IMR-90 (cell line): ENCODE results near the gene NPW. TPM values are rescaled to one million over a fixed set of nuclear protein-coding genes. Genes with fewer than 3 reads are reported as not detected.

Experiments
- ATAC-seq: fragments of 200-7000 bp; cut with Tn5 transposase; 2 replicates; pipeline ENCODE4 v1.9.1; 2020; ENCODE audit warnings: low read depth, mild to moderate bottlenecking, moderate library complexity
- BruUV-seq: library from RNA; stranded (reverse); fragments of 400-500 nt; replicated peaks from 2 replicates; lab custom pipeline; 2021; lab: Mats Ljungman, UMichigan
- CTCF ChIA-PET: fragments of 300-600 bp; formaldehyde crosslinking; extraction: SDS; loops from one replicate; lab custom pipeline; 2021; ENCODE audit warnings: antibody characterized with exemption; lab: Yijun Ruan, JAX
- POLR2A ChIA-PET: fragments of 300-600 bp; sonication (Branson Sonifier 250); formaldehyde crosslinking; loops from one replicate; lab custom pipeline; 2022; ENCODE audit warnings: antibody characterized with exemption; ENCODE audit not compliant: unreplicated experiment; lab: Charles Lee
- DNase-seq: peaks from one replicate; pipeline ENCODE4 v3.0.0; 2013
- H2AFZ ChIP-seq: replicated peaks from 2 replicates; pipeline ENCODE3; 2013; ENCODE audit warnings: low read length, mild to moderate bottlenecking; ENCODE audit not compliant: poor library complexity
- H2AK5ac ChIP-seq: 2 replicates; pipeline ENCODE4 v1.6.1; 2013; ENCODE audit warnings: low read depth, low read length, inconsistent platforms
- H2AK9ac ChIP-seq: replicated peaks from 2 replicates; pipeline ENCODE3; 2013; ENCODE audit warnings: mild to moderate bottlenecking, low read depth, low read length, moderate library complexity; ENCODE audit not compliant: poor library complexity
- H2BK120ac ChIP-seq: 2 replicates; pipeline ENCODE4 v1.6.1; 2013; ENCODE audit warnings: low read depth, low read length, inconsistent platforms
- H2BK15ac ChIP-seq: 3 replicates; pipeline ENCODE4 v1.6.1; 2013; ENCODE audit warnings: low read depth, low read length, inconsistent platforms
- H2BK20ac ChIP-seq: 2 replicates; pipeline ENCODE4 v1.6.1; 2013; ENCODE audit warnings: low read depth, mild to moderate bottlenecking, inconsistent platforms, low read length, moderate library complexity
- H2BK5ac ChIP-seq: 2 replicates; pipeline ENCODE4 v1.6.1; 2013; ENCODE audit warnings: mild to moderate bottlenecking, low read depth, low read length, inconsistent platforms; ENCODE audit not compliant: poor library complexity, severe bottlenecking
- H3K14ac ChIP-seq: replicated peaks from 2 replicates; pipeline ENCODE4 v1.6.1; 2013; ENCODE audit warnings: low read depth, low read length, inconsistent platforms
- H3K18ac ChIP-seq: 2 replicates; pipeline ENCODE4 v1.6.1; 2013; ENCODE audit warnings: low read depth, low read length, control low read depth
- H3K23ac ChIP-seq: 2 replicates; pipeline ENCODE4 v1.6.1; 2013; ENCODE audit warnings: low read depth, low read length, inconsistent platforms
- H3K27ac ChIP-seq: 2 replicates; pipeline ENCODE4 v1.5.1; 2013; ENCODE audit warnings: mild to moderate bottlenecking, control low read depth, low read length; ENCODE audit not compliant: insufficient read depth
- H3K27me3 ChIP-seq: 2 replicates; pipeline ENCODE4 v1.6.1; 2013; ENCODE audit warnings: low read length; ENCODE audit not compliant: control insufficient read depth, insufficient read depth
- H3K36me3 ChIP-seq: 2 replicates; pipeline ENCODE4 v1.6.1; 2013; ENCODE audit warnings: low read length, mixed read lengths; ENCODE audit not compliant: control insufficient read depth, insufficient read depth
- H3K4ac ChIP-seq: 2 replicates; pipeline ENCODE4 v1.6.1; 2013; ENCODE audit warnings: low read depth, low read length, inconsistent platforms
- H3K4me1 ChIP-seq: 2 replicates; pipeline ENCODE4 v1.6.1; 2013; ENCODE audit warnings: low read length, mixed read lengths; ENCODE audit not compliant: control insufficient read depth, insufficient read depth
- H3K4me2 ChIP-seq: 2 replicates; pipeline ENCODE4 v1.6.1; 2013; ENCODE audit warnings: low read depth, mild to moderate bottlenecking, control low read depth, low read length, moderate library complexity
- H3K4me3 ChIP-seq: 2 replicates; pipeline ENCODE4 v1.5.1; 2013; ENCODE audit warnings: low read depth, mild to moderate bottlenecking, control low read depth, low read length, moderate library complexity; ENCODE audit not compliant: insufficient read depth
- H3K56ac ChIP-seq: 2 replicates; pipeline ENCODE4 v1.6.1; 2013; ENCODE audit warnings: low read length, inconsistent platforms; ENCODE audit not compliant: insufficient read depth; ENCODE audit errors: extremely low read depth
- H3K79me1 ChIP-seq, 2 experiments: 2 replicates each; pipeline ENCODE4 v1.6.1; 2013; ENCODE audit warnings: low read length in 2 of 2, inconsistent platforms in 1 of 2, low read depth in 1 of 2
- H3K9ac ChIP-seq: 2 replicates; pipeline ENCODE4 v1.6.1; 2013; ENCODE audit warnings: low read depth, low read length, control low read depth
- H3K9me1 ChIP-seq: 2 replicates; pipeline ENCODE4 v1.6.1; 2013; ENCODE audit warnings: low read length, inconsistent platforms; ENCODE audit not compliant: insufficient read depth
- H3K9me3 ChIP-seq: 2 replicates; pipeline ENCODE4 v1.6.1; 2013; ENCODE audit warnings: low read length; ENCODE audit not compliant: control insufficient read depth, insufficient read depth
- H4K20me1 ChIP-seq: 2 replicates; pipeline ENCODE4 v1.6.1; 2013; ENCODE audit warnings: low read length, inconsistent platforms; ENCODE audit not compliant: insufficient read depth
- H4K5ac ChIP-seq: 2 replicates; pipeline ENCODE4 v1.6.1; 2013; ENCODE audit warnings: mild to moderate bottlenecking, low read depth, low read length, control low read depth
- H4K8ac ChIP-seq, 2 experiments: 2 replicates each; pipeline ENCODE4 v1.6.1; 2013; ENCODE audit warnings: low read depth in 2 of 2, low read length in 2 of 2, control low read depth in 1 of 2, inconsistent platforms in 1 of 2
- H4K91ac ChIP-seq: 2 replicates; pipeline ENCODE4 v1.6.1; 2013; ENCODE audit warnings: low read depth, low read length, inconsistent platforms; ENCODE audit not compliant: insufficient read depth
- BHLHE40 ChIP-seq: fragments of 150-350 bp; IDR thresholded peaks from 2 replicates; pipeline ENCODE4 v1.6.1; 2016; ENCODE audit warnings: mild to moderate bottlenecking, low read depth, low read length
- CEBPB ChIP-seq: IDR thresholded peaks from 2 replicates; pipeline ENCODE4 v1.6.1; 2012; ENCODE audit warnings: low read depth, low read length, improper control_type of control experiment
- CHD1 ChIP-seq: IDR thresholded peaks from 2 replicates; pipeline ENCODE4 v1.6.1; 2012; ENCODE audit warnings: low read depth, low read length, improper control_type of control experiment
- CTCF ChIP-seq: conservative IDR thresholded peaks from 2 replicates; pipeline ENCODE4 v1.5.1; 2012; ENCODE audit warnings: mild to moderate bottlenecking, low read depth, low read length, improper control_type of control experiment
- ELK1 ChIP-seq: fragments of 150-350 bp; IDR thresholded peaks from 2 replicates; pipeline ENCODE4 v1.6.1; 2016; ENCODE audit warnings: low read depth, mild to moderate bottlenecking, low read length, moderate library complexity, borderline replicate concordance
- FOS ChIP-seq: fragments of 150-350 bp; IDR thresholded peaks from 2 replicates; pipeline ENCODE4 v1.6.1; 2016; ENCODE audit warnings: low read depth, low read length
- MAZ ChIP-seq: IDR thresholded peaks from 2 replicates; pipeline ENCODE4 v1.6.1; 2012; ENCODE audit warnings: low read depth, mild to moderate bottlenecking, low read length, improper control_type of control experiment, moderate library complexity, borderline replicate concordance
- NFE2L2 ChIP-seq: fragments of 150-350 bp; IDR thresholded peaks from 2 replicates; pipeline ENCODE4 v1.6.1; 2016; ENCODE audit warnings: low read depth, mild to moderate bottlenecking, low read length
- RAD21 ChIP-seq: IDR thresholded peaks from 2 replicates; pipeline ENCODE4 v1.6.1; 2012; ENCODE audit warnings: low read length, improper control_type of control experiment
- RCOR1 ChIP-seq: IDR thresholded peaks from 2 replicates; pipeline ENCODE4 v1.6.1; 2012; ENCODE audit warnings: mild to moderate bottlenecking, low read length, improper control_type of control experiment; ENCODE audit not compliant: insufficient replicate concordance
- RFX5 ChIP-seq: IDR thresholded peaks from 2 replicates; pipeline ENCODE4 v1.8.0; 2012; ENCODE audit warnings: low read depth, mild to moderate bottlenecking, low read length, moderate library complexity
- SMC3 ChIP-seq: fragments of 150-350 bp; IDR thresholded peaks from 2 replicates; pipeline ENCODE4 v1.6.1; 2016; ENCODE audit warnings: low read depth, mild to moderate bottlenecking, antibody characterized with exemption, low read length, moderate library complexity
- WGBS, 2 experiments: methylation state at CpG; one replicate each; pipeline versions ENCODE4 v1.1.5 to v1.1.7; 2013; ENCODE audit warnings: missing lambda C conversion rate in 2 of 2; ENCODE audit not compliant: insufficient read length in 1 of 2; ENCODE audit errors: extremely low coverage in 2 of 2; 5-methylcytosine and 5-hydroxymethylcytosine counted together
- dilution Hi-C: fragments of 300-500 bp; cut with HindIII; formaldehyde crosslinking; loops from one replicate; pipeline ENCODE4 v1.14.3; 2018; ENCODE audit warnings: low sequenced_read_pairs; ENCODE audit not compliant: unreplicated experiment
- in situ Hi-C: fragments of 300-500 bp; cut with MboI; formaldehyde crosslinking; loops from 3 replicates; pipeline ENCODE4 v1.14.3; 2019; ENCODE audit warnings: low sequenced_read_pairs, inconsistent platforms, mixed read lengths
- intact Hi-C: fragments of 100-400 bp; cut with micrococcal nuclease; formaldehyde crosslinking; loops from 2 replicates; pipeline ENCODE4 v1.10.0; 2022
- polyA plus RNA-seq, 3 experiments: library from polyadenylated mRNA; depleted of rRNA; stranded (reverse); fragments of >200 nt; gene quantifications; 2 replicates each; pipeline ENCODE4 v1.2.3, GENCODE V29; 2012; ENCODE audit warnings: low replicate concordance in 1 of 3
- total RNA-seq: library from RNA; depleted of rRNA; stranded (reverse); fragments of >200 nt; gene quantifications from 2 replicates; pipeline ENCODE4 v1.2.3, GENCODE V29; 2012

Gene NPW
- total and polyA plus RNA-seq, 2 of the 4 experiments (the other 2 are of a cell fraction) = 0.18 to 2.0 TPM

- TF ChIP-seq NFE2L2 = no peak
- no peak for TF ChIP-seq BHLHE40
- no peak for TF ChIP-seq SMC3
Measured at GRCh38 chr16:2027024-2028010, 7.7 kb downstream of the NPW start (continued).

- BruUV-seq = no TSS peak
- Histone ChIP-seq H3K36me3 (peaks cover 19% of the 10 kb centered on the region), H3K18ac (no peak overlapping the region), H3K14ac (peak overlapping the region; percentile 97), H3K56ac (no peak overlapping the region), H4K91ac (peak overlapping the region; percentile 2; the same call in 1 of the 2 replicates), H2AK9ac (peak overlapping the region; percentile 77), H4K20me1 (peaks cover 15% of the 10 kb centered on the region), H2BK120ac (peak overlapping the region; percentile 37; the same call in 1 of the 2 replicates), H3K79me1 (peaks cover 8 to 56% of the 10 kb centered on the region in 2 experiments), H3K27ac (peak overlapping the region; percentile 31), H2AFZ (peak overlapping the region; percentile 75), H3K9me3 (no peaks in the 10 kb centered on the region), H2BK15ac (no peak overlapping the region), H3K23ac (peak overlapping the region; percentile 94), H3K9ac (peak overlapping the region; percentile 80), H4K8ac (peak overlapping the region in 1 of 2 experiments; percentile 20; a peak in 1 of 4 replicates), H2AK5ac (peak overlapping the region; percentile 99), H4K5ac (no peak overlapping the region), H3K4me2 (peak overlapping the region; percentile 96), H2BK5ac (peak overlapping the region; percentile 62), H2BK20ac (0 out of 2 replicates have a peak overlapping the region, but pooled peaks have one; percentile 14), H3K4me3 (peak overlapping the region; percentile 70), H3K27me3 (no peaks in the 10 kb centered on the region), H3K9me1 (peaks cover 9% of the 10 kb centered on the region), H3K4me1 (peaks cover 28% of the 10 kb centered on the region), H3K4ac (peak overlapping the region; percentile 93)
- ATAC-seq (no peak), DNase-seq (no peak)
- in situ Hi-C loops (no loop called here), intact Hi-C loops (no loop called here), dilution Hi-C loops (no loop called here)
- POLR2A ChIA-PET = no interaction called here
- WGBS, 2 experiments = no CpG with 5 or more reads among the region's 3 CpGs
- CTCF ChIA-PET = interaction anchor here (1.3 kb wide), 1 partner anchor 24 kb away, joined by 5 read pairs; no protein-coding TSS in a partner anchor
- TF ChIP-seq SMC3 (no peak), FOS (no peak), RFX5 (no peak), RCOR1 (no peak), MAZ (no peak), BHLHE40 (no peak), CTCF (no peak), RAD21 (no peak), CEBPB (no peak), ELK1 (no peak), CHD1 (no peak)
Measured at GRCh38 chr16:2028146-2028545, 8.6 kb downstream of the NPW start.
